ENCODE results near the gene MAD1L1. TPM values are rescaled to one million over a fixed set of nuclear protein-coding genes. Genes with fewer than 3 reads are reported as not detected.

Gene MAD1L1
- total and polyA plus RNA-seq, 2 of the 8 experiments (the other 6 are each of a cell fraction or from before 2014, with no cell fraction given) = 40.4 to 44.6 TPM

- no peak for TF ChIP-seq CHD2 (IDR thresholded peaks at IDR 0.05; ENCODE audit: low read length)
These were observed 208.2 kb downstream of the MAD1L1 start (continued) for GRCh38 chr7:2024567-2024918.
